Aorta (tissue), 5 donors: ENCODE measurements around the gene HOXB6. TPM values are rescaled to one million over a fixed set of nuclear protein-coding genes. Genes with fewer than 3 reads are reported as not detected.

Source experiments
- ATAC-seq: fragments of 200-7000 bp; cut with Tn5 transposase; one replicate; pipeline ENCODE4 v1.9.1; 2022; ENCODE audit warnings: moderate library complexity; ENCODE audit not compliant: low FRiP score
- DNase-seq, 2 donors: peaks; one replicate each; pipeline ENCODE4 v3.0.0-alpha.2; 2020
- H3K27ac ChIP-seq, 2 donors: one replicate each; pipeline ENCODE4 v1.5.1; 2013; ENCODE audit warnings: low read length in 2 of 2, mild to moderate bottlenecking in 2 of 2, moderate library complexity in 2 of 2, control low read depth in 1 of 2, inconsistent platforms in 1 of 2, low read depth in 1 of 2
- H3K27me3 ChIP-seq, 2 donors: one replicate each; pipeline ENCODE4 v1.6.1; 2013; ENCODE audit warnings: control low read depth in 1 of 2, low read length in 1 of 2, mild to moderate bottlenecking in 1 of 2, moderate library complexity in 1 of 2; ENCODE audit not compliant: insufficient read depth in 2 of 2, control insufficient read depth in 1 of 2
- H3K36me3 ChIP-seq, 2 donors: one replicate each; pipeline ENCODE4 v1.6.1; 2013; ENCODE audit warnings: control low read depth in 1 of 2, low read length in 1 of 2, mild to moderate bottlenecking in 1 of 2; ENCODE audit not compliant: insufficient read depth in 2 of 2, control insufficient read depth in 1 of 2
- H3K4me1 ChIP-seq, 2 donors: one replicate each; pipeline ENCODE4 v1.6.1; 2013; ENCODE audit warnings: low read length in 2 of 2, control low read depth in 1 of 2, mild to moderate bottlenecking in 1 of 2, moderate library complexity in 1 of 2; ENCODE audit not compliant: insufficient read depth in 2 of 2, control insufficient read depth in 1 of 2
- H3K4me3 ChIP-seq, 2 donors: one replicate each; pipeline ENCODE4 v1.5.1; 2013; ENCODE audit warnings: low read length in 2 of 2, control low read depth in 1 of 2, mild to moderate bottlenecking in 1 of 2
- H3K9me3 ChIP-seq: one replicate; pipeline ENCODE4 v1.6.1; 2013; ENCODE audit warnings: mild to moderate bottlenecking, low read length; ENCODE audit not compliant: control insufficient read depth
- WGBS, 2 donors: extraction: QIAGEN DNeasy Blood & Tissue Kit; methylation state at CpG; one replicate each; pipeline ENCODE4 v1.1.7; 2013; 5-methylcytosine and 5-hydroxymethylcytosine counted together
- intact Hi-C, 2 donors: fragments of 100-400 bp; cut with DNase I; formaldehyde crosslinking; loops; one replicate each; pipeline versions ENCODE4 v1.14.2 to v1.15.0; 2022
- polyA plus RNA-seq, 2 donors: library from polyadenylated mRNA; stranded (reverse); fragments of 200-250 nt; gene quantifications; one replicate each; pipeline ENCODE4 v1.2.3, GENCODE V29; 2013
- total RNA-seq, 2 donors: library from RNA; stranded (reverse); fragmentation: NEBNext Ultra II Directional; extraction: Animal tissue kit (Norgen Biotek cat#: 25700); gene quantifications; one replicate each; pipeline ENCODE4 v1.2.1, GENCODE V29; 2021
- donor health status: healthy with polysubstance abuse.
- donor health status: Bipolar disorder and iron deficiency.
- donor health status: DM: no; HTN: no; CAD: no.
- donor health status: DM: no; HTN: no; CAD: no.
- donor health status: DM: yes; HTN: yes; CAD: no.

The HOXB6 gene
- total and polyA plus RNA-seq, 4 donors = 3.9 to 16.8 (median 5.0) TPM

- H3K4me1 ChIP-seq = no peaks in the 10 kb centered on the region
Measured at GRCh38 chr17:48556576-48557401, 48.0 kb downstream of the HOXB6 start.

GRCh38 chr17:48556229-48556575 lies 48.6 kb downstream of the HOXB6 start:
- Histone ChIP-seq H3K4me3 (no peak overlapping the region), H3K4me1 (no peaks in the 10 kb centered on the region), H3K9me3 (no peaks in the 10 kb centered on the region), H3K27ac (peak overlapping the region in 1 of 2 donors; percentile 7), H3K36me3 (no peaks in the 10 kb centered on the region), H3K27me3 (no peaks in the 10 kb centered on the region)
- ATAC-seq (no peak), DNase-seq (no peak)
- 31 to 51% methylated on average over 5 of the region's 5 CpGs for WGBS, 2 donors
- intact Hi-C loops = no loop called here

More at GRCh38 chr17:48556576-48557401, 48.0 kb downstream of the HOXB6 start:
- 13 to 33% methylated on average over 7 of the region's 7 CpGs for WGBS, 2 donors
- Histone ChIP-seq H3K9me3 (no peaks in the 10 kb centered on the region), H3K27me3 (no peaks in the 10 kb centered on the region), H3K4me3 (no peak overlapping the region), H3K36me3 (no peaks in the 10 kb centered on the region), H3K27ac (peak overlapping the region; percentile 47 to 72)
- intact Hi-C loops = no loop called here
- DNase-seq (no peak), ATAC-seq (no peak)

- H3K36me3 ChIP-seq = no peaks in the 10 kb centered on the region
- H3K27me3 ChIP-seq = no peaks in the 10 kb centered on the region
- intact Hi-C loops = no loop called here
- peak overlapping the region; percentile 48 to 79 for H3K4me3 ChIP-seq
- DNase-seq (no peak), ATAC-seq (peak; percentile 54)
- H3K27ac ChIP-seq = peak overlapping the region; percentile 48 to 91
- no peaks in the 10 kb centered on the region for H3K4me1 ChIP-seq
- WGBS, 2 donors = 4% methylated on average over 32 to 36 of the region's 36 CpGs
- H3K9me3 ChIP-seq = no peaks in the 10 kb centered on the region
Measured at GRCh38 chr17:48555258-48556228, 49.2 kb downstream of the HOXB6 start.

GRCh38 chr17:48554412-48555257 lies 50.2 kb downstream of the HOXB6 start:
- no peaks in the 10 kb centered on the region for H3K36me3 ChIP-seq
- peak overlapping the region; percentile 50 to 85 for H3K27ac ChIP-seq
- no peak for DNase-seq
- 3 to 11% methylated on average over 44 of the region's 44 CpGs for WGBS, 2 donors
- no peaks in the 10 kb centered on the region for H3K4me1 ChIP-seq
- ATAC-seq = no peak
- intact Hi-C loops = no loop called here
- peak overlapping the region; percentile 8 to 60 for H3K4me3 ChIP-seq
- H3K27me3 ChIP-seq = no peaks in the 10 kb centered on the region
- no peaks in the 10 kb centered on the region for H3K9me3 ChIP-seq

- 19 to 32% methylated on average over 1 of the region's 1 CpG for WGBS, 2 donors
- Histone ChIP-seq H3K27me3 (no peaks in the 10 kb centered on the region), H3K27ac (peak overlapping the region in 1 of 2 donors; percentile 85), H3K36me3 (no peaks in the 10 kb centered on the region), H3K4me1 (no peaks in the 10 kb centered on the region), H3K9me3 (no peaks in the 10 kb centered on the region), H3K4me3 (peak overlapping the region; percentile 8 to 60)
- intact Hi-C loops = no loop called here
- no peak for DNase-seq
- no peak for ATAC-seq
Measured at GRCh38 chr17:48553826-48554225, 51.0 kb downstream of the HOXB6 start.

GRCh38 chr17:48553190-48553547 lies 51.6 kb downstream of the HOXB6 start:
- Histone ChIP-seq H3K27ac (no peak overlapping the region), H3K4me3 (no peak overlapping the region), H3K9me3 (no peaks in the 10 kb centered on the region), H3K36me3 (no peaks in the 10 kb centered on the region), H3K4me1 (no peaks in the 10 kb centered on the region), H3K27me3 (no peaks in the 10 kb centered on the region)
- ATAC-seq (no peak), DNase-seq (no peak)
- intact Hi-C loops = no loop called here
- 34 to 65% methylated on average over 5 of the region's 5 CpGs for WGBS, 2 donors

GRCh38 chr17:48552466-48553189 lies 52.2 kb downstream of the HOXB6 start:
- peak; percentile 44 for ATAC-seq
- no peaks in the 10 kb centered on the region for H3K36me3 ChIP-seq
- H3K27me3 ChIP-seq = no peaks in the 10 kb centered on the region
- H3K9me3 ChIP-seq = no peaks in the 10 kb centered on the region
- no peak for DNase-seq
- H3K4me3 ChIP-seq = no peak overlapping the region
- 29 to 46% methylated on average over 8 to 11 of the region's 11 CpGs for WGBS, 2 donors
- intact Hi-C loops = no loop called here
- no peaks in the 10 kb centered on the region for H3K4me1 ChIP-seq
- H3K27ac ChIP-seq = no peak overlapping the region
